Activated naive CD8-positive, alpha-beta T cell treated with anti-CD3 and anti-CD28 coated beads for 36 hours (primary cell): ENCODE results near the gene UNC13D. TPM values are rescaled to one million over a fixed set of nuclear protein-coding genes. Genes with fewer than 3 reads are reported as not detected.
"Not testable (repeated sequence)": the region's sequence is repeated elsewhere in the genome, so short reads cannot be mapped to it uniquely, and the experiment has no call there.

Source experiments
- DNase-seq: peaks from one replicate; pipeline ENCODE4 v3.0.0; 2021
- H3K27ac Mint-ChIP-seq: one replicate; pipeline ENCODE4 v1.8.0; 2022; ENCODE audit warnings: mild to moderate bottlenecking, moderate library complexity, mixed read lengths
- H3K27me3 Mint-ChIP-seq: one replicate; pipeline ENCODE4 v1.8.0; 2022; ENCODE audit warnings: mild to moderate bottlenecking, mixed read lengths
- H3K36me3 Mint-ChIP-seq: one replicate; pipeline ENCODE4 v1.8.0; 2021; ENCODE audit warnings: mild to moderate bottlenecking, mixed read lengths
- H3K4me1 Mint-ChIP-seq: one replicate; pipeline ENCODE4 v1.8.0; 2021; ENCODE audit warnings: mixed read lengths
- H3K4me3 Mint-ChIP-seq: one replicate; pipeline ENCODE4 v1.8.0; 2022; ENCODE audit warnings: mild to moderate bottlenecking, moderate library complexity, mixed read lengths
- H3K9me3 Mint-ChIP-seq: one replicate; pipeline ENCODE4 v1.8.0; 2022; ENCODE audit warnings: mixed read lengths
- total RNA-seq, 2 experiments: library from RNA; stranded (reverse); gene quantifications; one replicate each; pipeline ENCODE4 v1.2.3, GENCODE V29; 2021

UNC13D gene
- total RNA-seq, 2 experiments from 2014 or later, result 145 to 156 TPM

GRCh38 chr17:75814021-75814395 is 30.2 kb downstream of the UNC13D start:
- Mint-ChIP-seq H3K36me3 (peaks cover 5% of the 10 kb centered on the region), H3K4me3 (no peak overlapping the region), H3K27ac (no peak overlapping the region), H3K4me1 (no peaks in the 10 kb centered on the region), H3K9me3 (no peaks in the 10 kb centered on the region), H3K27me3 (no peaks in the 10 kb centered on the region)
- DNase-seq, result no peak

DNA sequence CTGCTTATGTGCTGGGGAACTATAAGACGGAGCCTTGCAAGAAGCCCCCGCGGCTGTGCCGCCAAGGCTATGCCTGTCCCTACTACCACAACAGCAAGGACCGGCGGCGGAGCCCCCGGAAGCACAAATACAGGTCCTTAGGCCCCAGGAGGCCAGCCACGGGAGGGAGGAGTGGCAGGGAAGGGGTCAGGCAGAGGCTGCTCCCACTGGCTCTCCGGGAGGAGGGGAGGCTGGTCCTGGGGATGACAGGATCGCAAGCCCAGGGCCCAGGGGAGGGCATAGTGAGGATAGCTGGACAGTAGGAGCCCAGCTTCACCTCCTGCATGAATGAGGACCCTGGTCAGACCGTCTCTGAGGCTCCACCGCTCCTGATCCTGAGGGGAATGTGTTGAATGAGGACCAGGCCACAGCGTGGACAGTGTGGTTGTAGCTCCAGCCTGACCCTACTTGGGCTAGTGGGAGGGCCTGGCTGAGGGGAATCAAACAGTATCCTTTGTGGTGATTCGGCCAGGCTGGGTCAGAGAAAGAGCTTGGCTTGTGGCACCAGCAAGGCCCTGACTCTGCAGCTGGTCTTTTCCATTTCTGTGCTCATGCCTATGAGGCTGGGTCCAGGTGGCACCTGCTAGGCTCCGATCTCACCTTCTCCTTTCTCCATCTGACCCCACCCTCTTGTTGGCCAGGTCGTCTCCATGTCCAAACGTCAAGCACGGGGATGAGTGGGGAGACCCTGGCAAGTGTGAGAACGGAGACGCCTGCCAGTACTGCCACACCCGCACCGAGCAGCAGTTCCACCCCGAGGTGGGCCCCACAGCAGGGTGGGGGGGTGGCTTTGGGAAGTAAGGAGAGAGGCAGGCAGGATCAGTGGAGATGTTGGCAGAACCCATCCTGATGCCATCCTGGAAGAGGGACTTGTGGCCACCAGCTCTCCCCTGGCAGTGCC is 30.9 kb downstream of the UNC13D start:
- H3K9me3 Mint-ChIP-seq, result no peaks in the 10 kb centered on the region
- peaks cover 5% of the 10 kb centered on the region for H3K4me1 Mint-ChIP-seq
- H3K36me3 Mint-ChIP-seq, result peaks cover 5% of the 10 kb centered on the region
- no peak overlapping the region for H3K27ac Mint-ChIP-seq
- no peaks in the 10 kb centered on the region for H3K27me3 Mint-ChIP-seq
- H3K4me3 Mint-ChIP-seq, result no peak overlapping the region
- no peak for DNase-seq

GRCh38 chr17:75812096-75813013 is 31.8 kb downstream of the UNC13D start:
- Mint-ChIP-seq H3K27ac (no peak overlapping the region), H3K27me3 (no peaks in the 10 kb centered on the region), H3K4me3 (no peak overlapping the region), H3K4me1 (peaks cover 5% of the 10 kb centered on the region), H3K9me3 (no peaks in the 10 kb centered on the region), H3K36me3 (peaks cover 5% of the 10 kb centered on the region)
- DNase-seq, result no peak

DNA sequence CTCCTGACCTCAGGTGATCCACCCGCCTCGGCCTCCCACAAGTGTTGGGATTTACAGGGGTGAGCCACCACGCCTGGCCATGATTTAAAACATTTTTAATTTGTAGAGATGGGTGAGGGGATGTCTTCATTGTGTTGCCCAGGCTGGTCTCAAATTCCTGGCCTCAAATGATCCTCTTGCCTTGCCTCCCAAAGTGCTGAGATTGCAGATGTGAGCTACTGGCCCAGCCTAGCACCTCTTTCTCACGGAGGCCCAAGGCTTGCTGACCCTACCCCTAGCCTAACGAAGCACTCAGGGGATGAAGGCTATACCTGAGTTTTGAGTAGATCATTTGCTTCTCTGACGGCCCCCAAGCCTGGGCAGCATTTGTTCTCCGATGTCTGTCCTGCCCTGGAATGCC is 33.0 kb downstream of the UNC13D start:
- H3K9me3 Mint-ChIP-seq, result no peaks in the 10 kb centered on the region
- H3K27ac Mint-ChIP-seq, result no peak overlapping the region
- no peak for DNase-seq
- H3K4me1 Mint-ChIP-seq, result peaks cover 5% of the 10 kb centered on the region
- H3K36me3 Mint-ChIP-seq, result peaks cover 3% of the 10 kb centered on the region
- H3K27me3 Mint-ChIP-seq, result no peaks in the 10 kb centered on the region
- H3K4me3 Mint-ChIP-seq, result no peak overlapping the region

DNA sequence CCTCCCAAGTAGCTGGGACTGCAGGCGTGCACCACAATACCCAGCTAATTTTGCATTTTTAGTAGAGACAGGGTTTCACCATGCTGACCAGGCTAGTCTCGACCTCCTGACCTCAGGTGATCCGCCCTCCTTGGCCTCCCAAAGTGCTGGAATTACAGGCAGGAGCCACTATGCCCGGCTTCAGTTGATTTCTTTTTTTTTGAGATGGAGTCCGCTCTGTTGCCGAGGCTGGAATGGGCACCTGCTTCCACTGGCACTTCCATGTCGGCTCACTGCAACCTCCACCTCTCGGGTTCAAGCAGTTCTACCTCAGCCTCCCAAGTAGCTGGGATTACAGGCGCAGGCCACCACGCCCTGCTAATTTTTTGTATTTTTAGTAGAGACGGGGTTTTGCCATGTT is 33.4 kb downstream of the UNC13D start:
- not testable (repeated sequence) for H3K4me1 Mint-ChIP-seq, H3K4me3 Mint-ChIP-seq, DNase-seq, H3K27me3 Mint-ChIP-seq, H3K9me3 Mint-ChIP-seq, H3K27ac Mint-ChIP-seq, H3K36me3 Mint-ChIP-seq

GRCh38 chr17:75810216-75810615 is 34.0 kb downstream of the UNC13D start:
- H3K9me3 Mint-ChIP-seq, result no peaks in the 10 kb centered on the region
- no peaks in the 10 kb centered on the region for H3K27me3 Mint-ChIP-seq
- H3K4me3 Mint-ChIP-seq, result no peak overlapping the region
- H3K4me1 Mint-ChIP-seq, result peaks cover 5% of the 10 kb centered on the region
- no peak for DNase-seq
- no peak overlapping the region for H3K27ac Mint-ChIP-seq
- H3K36me3 Mint-ChIP-seq, result peaks cover 3% of the 10 kb centered on the region

GRCh38 chr17:75809631-75810111 is 34.5 kb downstream of the UNC13D start:
- Mint-ChIP-seq H3K36me3 (peaks cover 3% of the 10 kb centered on the region), H3K4me1 (peaks cover 5% of the 10 kb centered on the region), H3K27me3 (no peaks in the 10 kb centered on the region), H3K27ac (no peak overlapping the region), H3K9me3 (no peaks in the 10 kb centered on the region), H3K4me3 (no peak overlapping the region)
- no peak for DNase-seq

GRCh38 chr17:75808905-75809621 is 35.1 kb downstream of the UNC13D start:
- peaks cover 3% of the 10 kb centered on the region for H3K36me3 Mint-ChIP-seq
- H3K27ac Mint-ChIP-seq, result no peak overlapping the region
- no peaks in the 10 kb centered on the region for H3K27me3 Mint-ChIP-seq
- no peaks in the 10 kb centered on the region for H3K9me3 Mint-ChIP-seq
- no peak overlapping the region for H3K4me3 Mint-ChIP-seq
- DNase-seq, result no peak
- H3K4me1 Mint-ChIP-seq, result peaks cover 6% of the 10 kb centered on the region

GRCh38 chr17:75808549-75808904 is 35.7 kb downstream of the UNC13D start:
- no peak for DNase-seq
- H3K4me3 Mint-ChIP-seq, result no peak overlapping the region
- H3K27ac Mint-ChIP-seq, result no peak overlapping the region
- H3K36me3 Mint-ChIP-seq, result peaks cover 3% of the 10 kb centered on the region
- peaks cover 10% of the 10 kb centered on the region for H3K4me1 Mint-ChIP-seq
- H3K27me3 Mint-ChIP-seq, result no peaks in the 10 kb centered on the region
- no peaks in the 10 kb centered on the region for H3K9me3 Mint-ChIP-seq

- Mint-ChIP-seq H3K4me1 (peaks cover 13% of the 10 kb centered on the region), H3K27ac (no peak overlapping the region), H3K9me3 (no peaks in the 10 kb centered on the region), H3K27me3 (no peaks in the 10 kb centered on the region), H3K36me3 (peaks cover 3% of the 10 kb centered on the region), H3K4me3 (no peak overlapping the region)
- DNase-seq, result no peak
Observed at GRCh38 chr17:75807861-75808260, 36.3 kb downstream of the UNC13D start.

GRCh38 chr17:75806822-75807500 is 37.2 kb downstream of the UNC13D start:
- peaks cover 13% of the 10 kb centered on the region for H3K4me1 Mint-ChIP-seq
- H3K9me3 Mint-ChIP-seq, result no peaks in the 10 kb centered on the region
- DNase-seq, result no peak
- H3K36me3 Mint-ChIP-seq, result no peaks in the 10 kb centered on the region
- H3K27me3 Mint-ChIP-seq, result no peaks in the 10 kb centered on the region
- no peak overlapping the region for H3K27ac Mint-ChIP-seq
- H3K4me3 Mint-ChIP-seq, result no peak overlapping the region

GRCh38 chr17:75803883-75804282 is 40.3 kb downstream of the UNC13D start:
- DNase-seq, result no peak
- no peak overlapping the region for H3K4me3 Mint-ChIP-seq
- H3K9me3 Mint-ChIP-seq, result no peaks in the 10 kb centered on the region
- H3K36me3 Mint-ChIP-seq, result peaks cover 2% of the 10 kb centered on the region
- H3K27me3 Mint-ChIP-seq, result no peaks in the 10 kb centered on the region
- H3K4me1 Mint-ChIP-seq, result peaks cover 13% of the 10 kb centered on the region
- H3K27ac Mint-ChIP-seq, result no peak overlapping the region

GRCh38 chr17:75799402-75799801 is 44.8 kb downstream of the UNC13D start:
- Mint-ChIP-seq H3K36me3 (peaks cover 2% of the 10 kb centered on the region), H3K4me3 (no peak overlapping the region), H3K27me3 (no peaks in the 10 kb centered on the region), H3K9me3 (no peaks in the 10 kb centered on the region), H3K4me1 (peaks cover 9% of the 10 kb centered on the region), H3K27ac (no peak overlapping the region)
- no peak for DNase-seq

DNA sequence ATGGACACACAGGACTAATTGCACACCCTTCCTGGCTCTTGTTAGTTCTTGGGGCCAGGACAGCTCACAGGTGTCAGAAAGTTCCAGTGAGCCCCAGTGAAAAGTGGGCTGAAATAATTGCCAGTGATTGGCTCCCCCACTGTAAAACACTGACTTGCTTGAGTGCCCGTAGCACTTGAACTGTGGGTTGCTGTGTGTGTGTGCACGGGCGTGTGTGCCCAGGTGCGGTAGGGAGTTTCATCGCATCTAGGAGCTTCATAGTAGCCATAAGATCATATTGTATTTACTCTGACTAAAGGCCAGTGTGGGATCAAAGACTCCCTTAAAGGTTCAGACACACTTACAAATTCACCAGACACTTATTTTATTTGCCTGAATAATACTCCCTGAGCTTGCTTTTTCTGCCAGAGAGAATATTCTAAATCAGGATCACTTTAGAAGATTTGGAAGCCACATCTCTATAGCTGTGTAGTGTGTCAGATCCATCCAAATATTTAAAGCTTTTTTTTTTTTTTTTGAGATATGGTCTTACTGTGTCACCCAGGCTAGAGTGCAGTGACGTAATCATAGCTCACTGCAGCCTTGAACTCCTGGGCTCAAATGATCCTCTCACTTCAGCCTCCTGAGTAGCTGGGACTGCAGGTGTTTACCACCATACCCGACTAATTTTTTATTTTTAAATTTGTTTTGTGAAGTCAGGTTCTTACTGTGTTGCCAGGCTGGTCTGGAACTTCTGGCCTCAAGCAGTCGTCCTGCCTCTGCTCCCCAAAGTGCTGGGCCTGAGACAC is 48.2 kb downstream of the UNC13D start:
- Mint-ChIP-seq H3K9me3 (no peaks in the 10 kb centered on the region), H3K27ac (no peak overlapping the region), H3K4me1 (peaks cover 24% of the 10 kb centered on the region), H3K36me3 (peaks cover 6% of the 10 kb centered on the region), H3K4me3 (no peak overlapping the region), H3K27me3 (no peaks in the 10 kb centered on the region)
- no peak for DNase-seq
